T-helper 17 cell (primary cell): Measurements from ENCODE around the gene SYNRG. TPM values are rescaled to one million over a fixed set of nuclear protein-coding genes. Genes with fewer than 3 reads are reported as not detected.

Experiments used
- ATAC-seq: fragments of 150-1000 bp; cut with Tn5 transposase; 2 replicates; pipeline ENCODE4 v1.10.0; 2021; ENCODE audit warnings: mild to moderate bottlenecking, moderate library complexity
- DNase-seq, 3 donors: peaks; one replicate each; pipeline versions ENCODE4 v3.0.0 to v3.0.0-alpha.2; 2020 to 2021
- H3K9me3 ChIP-seq: one replicate; pipeline ENCODE4 v1.7.0; 2013; ENCODE audit warnings: low read length, mild to moderate bottlenecking; ENCODE audit not compliant: control insufficient read depth, poor library complexity, severe bottlenecking
- H3K27ac Mint-ChIP-seq: one replicate; pipeline ENCODE4 v1.8.0; 2022; ENCODE audit warnings: mild to moderate bottlenecking, moderate library complexity, mixed read lengths
- H3K27me3 Mint-ChIP-seq: one replicate; pipeline ENCODE4 v1.8.0; 2022; ENCODE audit warnings: mixed read lengths
- H3K36me3 Mint-ChIP-seq: one replicate; pipeline ENCODE4 v1.8.0; 2022; ENCODE audit warnings: low read depth, mixed read lengths
- H3K4me1 Mint-ChIP-seq: one replicate; pipeline ENCODE4 v1.8.0; 2022; ENCODE audit warnings: mild to moderate bottlenecking, mixed read lengths
- H3K4me3 Mint-ChIP-seq: one replicate; pipeline ENCODE4 v1.8.0; 2022; ENCODE audit warnings: mild to moderate bottlenecking, moderate library complexity, mixed read lengths
- total RNA-seq, 4 donors: library from RNA in 2 of 4; stranded (reverse) in 2 of 4; gene quantifications; one replicate each; pipeline ENCODE4 v1.2.3 and lab custom pipeline; 2022 to 2026

Gene SYNRG
- total RNA-seq, 2 donors from 2014 or later, result 76.2 to 91.9 TPM

DNA sequence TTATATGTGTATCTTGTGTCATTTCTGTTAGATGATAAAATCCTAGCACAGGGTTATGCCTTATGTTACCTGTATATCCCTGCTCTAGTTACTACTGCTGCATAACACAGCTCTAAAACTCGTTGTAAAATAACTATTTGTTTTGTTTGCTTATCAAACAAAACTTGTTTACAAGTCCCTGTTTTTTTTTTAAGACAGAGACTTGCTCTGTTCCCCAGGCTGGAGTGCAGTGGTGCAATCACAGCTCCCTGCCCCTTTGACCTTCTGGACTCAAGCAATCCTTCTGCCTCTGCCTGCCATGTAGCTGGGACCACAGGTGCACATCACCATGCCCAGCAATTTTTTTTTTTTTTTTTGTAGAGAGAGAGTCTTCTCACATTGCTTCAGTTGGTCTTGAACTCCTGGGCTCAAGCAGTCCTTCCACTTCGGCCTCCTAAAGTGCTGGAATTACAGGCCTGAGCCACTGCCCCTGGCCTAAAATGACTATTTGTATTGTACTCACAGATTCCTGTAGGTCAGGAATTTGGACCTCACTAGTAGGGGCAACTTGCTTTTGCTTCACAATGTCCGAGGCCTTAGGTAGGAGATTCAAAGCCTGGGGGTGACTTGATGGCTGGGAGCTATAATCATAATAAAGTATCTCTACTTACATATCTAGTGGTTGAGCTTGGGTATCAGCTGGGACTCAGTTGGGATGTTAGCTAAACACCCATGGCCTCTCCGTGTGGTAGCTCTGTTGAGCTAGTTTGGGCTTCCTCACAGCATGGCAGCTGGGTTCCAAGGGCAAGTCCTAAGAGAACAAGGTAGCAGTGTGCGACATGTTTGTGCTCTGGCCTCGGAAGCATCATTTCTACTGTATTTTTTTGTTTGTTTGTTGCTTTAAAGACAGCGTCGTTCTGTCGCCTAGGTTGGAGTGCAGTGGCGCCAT is 106.9 kb downstream of the SYNRG start:
- no peak overlapping the region for H3K4me3 Mint-ChIP-seq
- no peaks in the 10 kb centered on the region for H3K9me3 ChIP-seq
- no peak for DNase-seq
- no peak overlapping the region for H3K27ac Mint-ChIP-seq
- peaks cover 7% of the 10 kb centered on the region for H3K4me1 Mint-ChIP-seq
- H3K27me3 Mint-ChIP-seq, result no peaks in the 10 kb centered on the region
- no peaks in the 10 kb centered on the region for H3K36me3 Mint-ChIP-seq
- ATAC-seq, result no peak

DNA sequence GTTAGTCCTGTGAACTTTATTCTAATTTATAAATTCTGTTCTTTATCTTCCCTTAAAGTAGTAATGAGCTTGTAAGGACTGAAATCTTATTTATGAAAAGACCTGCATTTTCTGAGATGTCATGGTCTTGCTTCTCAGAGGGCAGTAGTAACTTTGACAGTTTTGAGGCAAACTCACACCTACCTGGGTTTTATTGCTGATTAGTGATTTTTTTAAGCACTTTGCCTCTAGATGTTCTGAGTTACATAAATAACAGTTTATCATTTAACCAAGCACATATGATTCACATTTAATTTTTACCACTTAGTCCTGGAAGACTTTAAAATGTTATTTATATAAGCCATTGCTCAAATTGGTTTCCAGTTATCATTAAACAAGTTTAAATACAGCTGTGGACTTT is 108.8 kb downstream of the SYNRG start:
- no peaks in the 10 kb centered on the region for H3K27me3 Mint-ChIP-seq
- no peaks in the 10 kb centered on the region for H3K4me1 Mint-ChIP-seq
- H3K36me3 Mint-ChIP-seq, result no peaks in the 10 kb centered on the region
- ATAC-seq (no peak), DNase-seq (no peak)
- H3K4me3 Mint-ChIP-seq, result no peak overlapping the region
- no peaks in the 10 kb centered on the region for H3K9me3 ChIP-seq
- no peak overlapping the region for H3K27ac Mint-ChIP-seq

DNA sequence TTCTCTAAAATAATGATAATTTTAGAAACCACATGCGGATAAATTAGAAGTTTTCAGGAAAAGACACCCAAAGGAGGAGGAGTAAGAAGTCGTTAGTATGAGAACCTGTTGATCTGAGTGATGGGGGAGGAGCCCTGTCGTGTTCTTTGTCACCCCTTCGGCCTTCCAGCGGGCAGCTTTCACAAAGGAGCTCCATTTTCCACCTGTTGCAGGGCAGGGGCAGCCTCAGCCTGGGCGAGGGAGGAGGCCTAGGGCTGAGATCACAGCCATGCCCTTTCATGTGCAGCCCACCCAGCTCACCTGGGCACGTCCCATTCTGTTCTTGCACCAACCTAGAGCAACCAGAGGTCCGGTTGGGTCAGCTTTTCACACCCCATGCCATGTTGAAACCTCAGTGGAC is 114.2 kb downstream of the SYNRG start:
- no peak for ATAC-seq
- H3K27ac Mint-ChIP-seq, result no peak overlapping the region
- no peaks in the 10 kb centered on the region for H3K9me3 ChIP-seq
- H3K4me1 Mint-ChIP-seq, result peaks cover 11% of the 10 kb centered on the region
- peaks cover 2% of the 10 kb centered on the region for H3K36me3 Mint-ChIP-seq
- DNase-seq, result no peak
- no peaks in the 10 kb centered on the region for H3K27me3 Mint-ChIP-seq
- no peak overlapping the region for H3K4me3 Mint-ChIP-seq

DNA sequence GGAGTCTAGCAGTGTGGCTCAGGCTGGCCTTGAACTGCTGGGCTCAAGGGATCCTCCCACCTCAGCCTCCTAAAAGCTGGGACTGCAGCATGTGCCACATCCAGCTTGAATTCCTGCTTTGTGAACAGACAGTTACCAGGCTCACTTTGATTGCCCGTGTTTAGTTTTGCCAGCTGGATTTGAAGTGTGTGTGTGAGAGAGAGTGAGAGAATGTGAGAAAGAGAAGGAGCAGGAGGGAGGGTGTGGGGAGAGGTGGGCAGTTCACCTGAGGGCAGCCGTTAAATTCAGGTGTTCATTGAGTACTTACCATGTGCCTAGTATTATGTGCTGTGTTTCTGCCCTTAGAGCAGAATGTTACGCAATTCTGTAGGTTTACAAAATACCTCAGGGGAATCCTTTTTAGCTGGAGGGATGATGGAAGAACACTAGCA is 114.8 kb downstream of the SYNRG start:
- no peak overlapping the region for H3K27ac Mint-ChIP-seq
- H3K4me1 Mint-ChIP-seq, result peaks cover 11% of the 10 kb centered on the region
- ATAC-seq, result no peak
- H3K36me3 Mint-ChIP-seq, result peaks cover 2% of the 10 kb centered on the region
- no peak for DNase-seq
- peak overlapping the region; percentile 36 for H3K4me3 Mint-ChIP-seq
- no peaks in the 10 kb centered on the region for H3K9me3 ChIP-seq
- H3K27me3 Mint-ChIP-seq, result no peaks in the 10 kb centered on the region

DNA sequence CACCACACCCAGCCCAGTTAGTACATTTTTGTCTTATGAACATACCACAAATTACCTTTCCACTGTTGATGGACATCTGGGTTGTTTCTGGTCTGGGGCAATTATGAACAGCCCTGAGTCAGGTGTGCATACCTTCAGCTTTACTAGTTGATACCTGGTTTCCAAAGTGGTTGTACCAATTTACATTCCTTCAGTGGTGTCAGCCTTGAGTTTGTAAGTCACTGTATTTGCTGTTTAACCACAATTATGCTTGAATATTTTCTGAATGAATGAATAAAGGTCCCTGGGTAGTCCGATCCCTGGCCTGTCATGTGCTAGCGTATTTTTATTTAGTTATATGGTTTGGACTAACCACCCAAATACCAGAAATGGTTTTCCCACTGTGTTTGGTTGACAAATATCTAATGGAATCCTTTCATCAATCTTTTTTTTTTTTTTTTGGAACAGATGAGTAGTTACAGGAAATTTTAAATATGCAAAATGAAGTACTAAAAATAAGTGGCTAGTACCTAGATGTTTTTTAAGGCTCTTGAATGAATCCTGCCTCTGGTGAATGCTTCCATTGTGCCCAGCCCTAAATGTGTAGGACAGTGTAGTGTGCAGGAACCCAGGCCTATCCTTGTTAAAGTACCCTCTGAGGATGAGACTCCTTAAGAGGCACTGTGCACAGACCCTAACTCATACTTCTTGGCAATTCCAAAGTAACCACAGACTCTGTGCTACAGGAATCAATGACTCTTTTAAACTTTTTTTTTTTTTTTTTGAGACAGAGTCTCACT is 115.8 kb downstream of the SYNRG start:
- H3K4me1 Mint-ChIP-seq, result peaks cover 13% of the 10 kb centered on the region
- peaks cover 2% of the 10 kb centered on the region for H3K36me3 Mint-ChIP-seq
- DNase-seq (no peak), ATAC-seq (no peak)
- no peaks in the 10 kb centered on the region for H3K27me3 Mint-ChIP-seq
- no peak overlapping the region for H3K4me3 Mint-ChIP-seq
- no peaks in the 10 kb centered on the region for H3K9me3 ChIP-seq
- no peak overlapping the region for H3K27ac Mint-ChIP-seq

DNA sequence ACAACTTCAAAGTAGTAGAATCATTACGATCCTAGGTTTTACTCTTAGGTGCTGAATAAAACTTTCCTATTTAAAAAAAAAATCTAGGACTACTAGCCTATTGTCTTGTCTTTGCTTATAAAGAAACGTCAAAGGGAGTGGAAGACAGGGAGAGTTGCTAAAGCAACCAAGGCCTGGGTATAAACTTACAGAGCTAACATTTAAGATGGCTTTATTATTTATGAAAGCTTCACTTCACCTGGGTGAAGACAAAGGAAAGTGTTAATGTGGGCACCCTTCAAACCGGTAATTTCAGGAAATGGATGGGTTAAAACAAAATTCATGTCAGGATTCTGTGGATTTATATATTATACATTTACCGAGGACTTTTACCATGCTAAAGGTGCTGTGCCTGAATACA is 117.1 kb downstream of the SYNRG start:
- no peak for ATAC-seq
- H3K4me1 Mint-ChIP-seq, result peaks cover 20% of the 10 kb centered on the region
- peaks cover 2% of the 10 kb centered on the region for H3K36me3 Mint-ChIP-seq
- no peak overlapping the region for H3K4me3 Mint-ChIP-seq
- H3K9me3 ChIP-seq, result no peaks in the 10 kb centered on the region
- H3K27me3 Mint-ChIP-seq, result no peaks in the 10 kb centered on the region
- no peak for DNase-seq
- no peak overlapping the region for H3K27ac Mint-ChIP-seq

DNA sequence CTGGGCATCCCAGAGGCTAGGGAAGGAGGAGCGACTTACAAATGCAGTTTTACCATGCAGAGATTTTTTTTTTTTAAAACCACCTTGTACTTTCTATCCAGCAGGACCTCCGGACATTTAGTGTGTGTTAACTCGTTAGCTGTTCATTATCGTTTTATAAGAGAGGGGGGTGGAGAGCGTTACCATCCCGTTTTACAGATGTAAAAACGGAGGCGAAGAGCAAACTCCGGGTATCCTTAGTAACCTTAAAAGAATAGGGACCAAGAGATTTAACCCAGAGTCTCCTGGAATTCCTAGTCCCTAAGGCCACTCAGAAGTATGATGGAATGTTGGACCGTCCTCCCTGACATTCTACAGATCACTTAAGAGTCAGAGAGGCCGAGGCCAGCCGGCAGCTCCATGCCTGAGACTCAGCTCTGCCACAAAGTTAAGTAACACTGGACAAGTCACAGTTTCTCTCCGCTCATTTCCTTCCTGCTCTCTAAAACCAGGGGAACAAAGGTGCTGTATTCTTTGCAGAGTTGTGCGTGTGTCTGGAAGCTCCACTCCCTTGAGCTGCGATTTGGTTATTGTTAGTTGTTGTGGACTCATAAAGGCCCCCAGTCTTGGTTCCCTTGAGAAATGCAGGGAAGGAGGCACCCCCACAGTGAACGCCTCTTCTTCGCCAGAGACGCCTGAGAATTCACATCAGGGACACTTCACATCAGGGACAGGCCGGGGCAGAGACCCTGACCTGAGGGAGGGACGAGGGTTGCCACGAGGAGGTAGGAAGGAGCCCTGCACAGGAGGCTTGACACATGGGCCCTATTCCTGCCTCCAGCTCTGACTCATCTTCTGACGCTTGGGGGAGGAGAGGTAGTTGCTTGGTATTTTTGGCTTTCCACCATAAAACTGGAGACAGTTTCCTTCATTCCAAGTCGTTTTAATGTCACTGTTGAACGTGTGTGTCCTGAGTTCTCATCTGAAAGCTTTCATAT is 118.3 kb downstream of the SYNRG start:
- peaks cover 2% of the 10 kb centered on the region for H3K36me3 Mint-ChIP-seq
- no peaks in the 10 kb centered on the region for H3K9me3 ChIP-seq
- peak overlapping the region; percentile 93 for H3K27ac Mint-ChIP-seq
- H3K4me3 Mint-ChIP-seq, result peak overlapping the region; percentile 98
- DNase-seq (no peak), ATAC-seq (no peak)
- peaks cover 20% of the 10 kb centered on the region for H3K4me1 Mint-ChIP-seq
- no peaks in the 10 kb centered on the region for H3K27me3 Mint-ChIP-seq

DNA sequence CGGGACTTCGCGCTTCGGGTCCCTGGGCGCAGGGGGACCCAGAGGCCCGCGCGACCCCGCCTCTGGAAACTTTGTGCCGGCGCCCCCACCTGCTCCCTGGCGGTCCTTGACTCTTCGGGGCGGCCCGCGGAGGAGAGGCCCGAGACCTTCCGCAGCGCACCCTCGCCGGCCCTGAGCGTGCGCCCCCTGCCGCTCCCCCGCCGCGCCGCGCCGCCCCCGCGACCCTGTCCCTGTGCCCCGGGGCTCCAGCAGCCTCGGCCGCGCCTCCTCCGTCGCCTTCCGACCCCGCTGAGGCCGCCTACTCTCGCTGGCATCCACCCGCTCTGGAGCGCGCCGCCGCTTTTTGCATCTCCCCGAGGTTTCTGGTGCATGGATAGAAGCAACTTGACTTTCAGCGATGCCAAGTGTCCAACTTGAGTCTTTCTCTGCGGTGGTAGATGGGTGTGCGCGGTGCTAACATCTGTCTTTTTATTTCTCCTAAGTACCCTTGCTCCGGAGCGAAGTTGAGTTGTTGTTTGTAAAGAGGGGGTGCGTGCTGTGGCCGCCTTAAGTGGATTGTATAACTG is 119.1 kb downstream of the SYNRG start:
- DNase-seq, result peak; percentile 57 to 64 (median 58)
- Mint-ChIP-seq H3K4me3 (peak overlapping the region; percentile 98), H3K4me1 (peaks cover 20% of the 10 kb centered on the region)

DNA sequence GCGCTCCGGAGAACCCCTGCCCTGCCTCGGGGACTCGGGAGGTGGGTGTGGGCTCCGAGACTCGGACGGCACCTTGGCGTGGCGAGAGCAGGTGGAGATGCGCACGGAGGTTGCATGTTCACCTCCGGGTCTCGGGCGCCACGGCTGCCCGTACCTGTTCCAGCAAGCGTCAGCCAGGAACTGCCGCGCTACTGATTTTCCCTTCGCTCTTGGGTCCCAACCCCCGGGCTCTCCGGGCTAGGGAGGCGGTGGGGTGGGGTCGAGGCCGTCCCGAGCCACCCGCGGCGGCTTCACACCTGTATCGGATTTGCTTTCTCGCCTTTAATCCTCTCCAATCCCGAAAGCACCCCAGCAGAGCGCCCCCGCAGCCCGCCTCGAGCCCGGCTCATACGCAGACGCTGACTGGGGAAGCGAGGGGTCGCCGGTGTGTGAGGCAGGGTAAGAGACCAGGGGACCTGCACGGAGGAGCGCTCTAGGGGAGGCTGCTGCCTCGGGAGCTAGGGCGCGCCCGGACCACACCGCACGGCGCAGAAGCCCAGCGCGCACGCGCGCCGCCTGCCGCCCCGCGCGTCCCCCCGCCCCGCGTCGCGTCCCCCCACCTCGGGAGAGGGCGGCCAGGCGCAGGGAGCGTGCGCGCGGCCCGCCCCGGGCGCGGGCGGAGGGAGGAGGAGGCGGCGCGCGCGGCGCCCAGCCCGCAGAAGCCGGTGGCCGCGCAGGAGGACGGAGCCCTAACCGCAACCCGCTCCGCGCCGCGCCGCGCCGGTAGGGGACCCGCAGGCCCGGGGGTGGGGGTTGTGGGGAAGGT is 119.8 kb downstream of the SYNRG start, which contains the start of gene DUSP14:
DUSP14 (plus strand) TSS at position 695 of the 805 bp plus-strand sequence. CDS start 22,382 bp downstream, outside the sequence.
- Mint-ChIP-seq H3K4me3 (peak within 1 kb of the TSS; percentile 98), H3K36me3 (peaks cover 2% of the 10 kb centered on the region), H3K4me1 (peaks cover 20% of the 10 kb centered on the region), H3K27me3 (no peaks in the 10 kb centered on the region), H3K27ac (peak within 1 kb of the TSS; percentile 93)
- H3K9me3 ChIP-seq, result no peaks in the 10 kb centered on the region
- peak; percentile 82 for ATAC-seq
- peak; percentile 71 to 79 (median 75) for DNase-seq

More for the DNA sequence above, 119.1 kb downstream of the SYNRG start:
- Mint-ChIP-seq H3K36me3 (peaks cover 2% of the 10 kb centered on the region), H3K27ac (peak overlapping the region; percentile 93), H3K27me3 (no peaks in the 10 kb centered on the region)
- ATAC-seq, result peak; percentile 73
- H3K9me3 ChIP-seq, result no peaks in the 10 kb centered on the region

DNA sequence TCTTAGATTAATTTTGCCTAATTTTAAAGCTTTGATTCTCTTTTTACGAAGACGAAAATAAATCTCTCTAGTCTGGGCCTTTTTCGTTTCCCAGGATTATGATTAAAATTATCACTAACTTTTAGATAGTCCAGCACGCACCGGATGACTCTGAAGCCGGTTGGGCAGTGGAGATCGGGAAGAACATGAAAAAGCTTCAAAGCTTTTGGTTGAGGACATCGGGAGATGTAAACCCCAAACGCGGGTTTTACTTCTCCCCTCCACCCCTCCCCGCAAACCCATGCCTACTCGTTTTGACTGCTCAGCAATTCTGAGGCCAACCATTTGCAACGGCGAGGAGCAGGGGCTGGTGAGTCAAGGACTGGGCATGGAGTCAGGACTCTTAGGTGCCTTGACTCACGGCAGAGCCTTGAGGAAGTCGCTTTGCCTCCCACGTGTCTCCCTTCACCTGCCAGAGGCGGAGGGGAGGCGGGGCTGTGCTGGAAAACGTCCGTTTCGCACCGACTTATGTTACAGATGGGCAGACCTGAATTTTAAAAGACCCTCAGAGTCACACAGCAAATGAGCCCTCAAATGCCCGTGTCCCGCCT is 120.5 kb downstream of the SYNRG start:
- H3K9me3 ChIP-seq, result no peaks in the 10 kb centered on the region
- ATAC-seq (peak; percentile 33), DNase-seq (peak; percentile 17 to 38 (median 26))
- H3K4me3 Mint-ChIP-seq, result peak overlapping the region; percentile 98
- no peaks in the 10 kb centered on the region for H3K27me3 Mint-ChIP-seq
- H3K4me1 Mint-ChIP-seq, result peaks cover 20% of the 10 kb centered on the region
- peak overlapping the region; percentile 54 for H3K27ac Mint-ChIP-seq
- peaks cover 2% of the 10 kb centered on the region for H3K36me3 Mint-ChIP-seq

DNA sequence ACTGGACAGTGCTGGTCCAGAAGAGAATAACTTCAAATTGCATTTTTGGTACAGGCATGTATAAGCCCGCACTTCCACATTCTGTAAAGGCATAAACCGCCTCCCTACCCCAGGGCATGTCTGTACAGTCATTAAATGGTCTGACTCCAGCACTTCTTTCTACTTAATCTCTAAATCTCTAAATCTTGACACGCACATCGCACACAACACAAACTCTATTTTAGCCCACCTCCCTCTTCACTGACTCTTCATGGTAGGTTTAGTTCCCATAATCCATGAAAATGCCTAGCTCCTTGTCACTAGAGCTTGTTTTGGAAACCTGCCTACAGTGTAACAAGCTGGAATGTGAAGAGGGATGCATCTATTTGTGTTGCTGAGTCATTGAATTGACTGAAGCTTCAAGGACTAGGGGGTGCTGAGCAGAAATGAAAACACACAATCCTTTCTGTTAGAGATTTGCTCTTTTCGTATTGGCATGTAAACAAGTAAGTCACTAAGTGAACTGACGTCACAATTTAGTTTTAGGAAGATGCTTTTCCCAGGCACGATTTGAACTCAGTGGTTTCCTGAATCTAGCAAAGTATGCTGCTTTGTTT is 121.1 kb downstream of the SYNRG start:
- no peaks in the 10 kb centered on the region for H3K9me3 ChIP-seq
- Mint-ChIP-seq H3K4me1 (peaks cover 20% of the 10 kb centered on the region), H3K36me3 (peaks cover 2% of the 10 kb centered on the region), H3K27me3 (no peaks in the 10 kb centered on the region), H3K27ac (peak overlapping the region; percentile 54), H3K4me3 (peak overlapping the region; percentile 98)
- ATAC-seq, result no peak
- no peak for DNase-seq
